Liver (tissue), 9 donors: Measurements from ENCODE around the gene PHF11. TPM values are rescaled to one million over a fixed set of nuclear protein-coding genes. Genes with fewer than 3 reads are reported as not detected.

ENCODE experiments used
- DNase-seq: peaks from one replicate; pipeline ENCODE4 v3.0.0-alpha.2; 2017; ENCODE audit warnings: low spot score
- H3K27ac ChIP-seq, 2 donors: one replicate each; pipeline ENCODE4 v1.7.0; 2013; ENCODE audit warnings: inconsistent platforms in 2 of 2, low read length in 2 of 2, control low read depth in 1 of 2, low read depth in 1 of 2, mild to moderate bottlenecking in 1 of 2
- H3K27me3 ChIP-seq, 4 donors: one replicate each; pipeline versions ENCODE4 v1.6.1 to v1.7.0; 2013; ENCODE audit warnings: low read length in 3 of 4, inconsistent platforms in 1 of 4, mild to moderate bottlenecking in 1 of 4, moderate library complexity in 1 of 4; ENCODE audit not compliant: control insufficient read depth in 4 of 4, insufficient read depth in 4 of 4
- H3K36me3 ChIP-seq, 4 donors: one replicate each; pipeline versions ENCODE4 v1.6.1 to v1.7.0; 2013; ENCODE audit warnings: low read length in 3 of 4, mild to moderate bottlenecking in 3 of 4, low read depth in 1 of 4, moderate library complexity in 1 of 4; ENCODE audit not compliant: control insufficient read depth in 4 of 4, insufficient read depth in 3 of 4
- H3K4me1 ChIP-seq, 4 donors: one replicate each; pipeline versions ENCODE4 v1.6.1 to v1.7.0; 2013; ENCODE audit warnings: low read length in 3 of 4, mild to moderate bottlenecking in 3 of 4, moderate library complexity in 1 of 4; ENCODE audit not compliant: control insufficient read depth in 4 of 4, insufficient read depth in 4 of 4
- H3K4me3 ChIP-seq, 3 donors: one replicate each; pipeline versions ENCODE4 v1.6.1 to v1.7.0; 2013; ENCODE audit warnings: low read length in 3 of 3, control low read depth in 1 of 3, low read depth in 1 of 3, mild to moderate bottlenecking in 1 of 3
- H3K9ac ChIP-seq, 2 donors: one replicate each; pipeline ENCODE4 v1.7.0; 2013; ENCODE audit warnings: low read length in 2 of 2, mild to moderate bottlenecking in 2 of 2, moderate library complexity in 2 of 2, control low read depth in 1 of 2, low read depth in 1 of 2
- H3K9me3 ChIP-seq, 4 donors: one replicate each; pipeline versions ENCODE4 v1.6.1 to v1.7.0; 2013; ENCODE audit warnings: low read length in 3 of 4; ENCODE audit not compliant: control insufficient read depth in 4 of 4
- EGR1 ChIP-seq, 2 donors: IDR thresholded peaks; 2 replicates each; pipeline ENCODE4 v1.6.1; 2016 to 2018; ENCODE audit warnings: antibody characterized with exemption in 2 of 2, low read depth in 2 of 2
- FOXA2 ChIP-seq: IDR thresholded peaks from 2 replicates; pipeline ENCODE4 v1.6.1; 2016; ENCODE audit warnings: antibody characterized with exemption
- GABPA ChIP-seq, 2 donors: IDR thresholded peaks in 1 of 2; conservative IDR thresholded peaks in 1 of 2; 2 replicates each; pipeline ENCODE4 v1.6.1; 2016; ENCODE audit warnings: antibody characterized with exemption in 2 of 2, mild to moderate bottlenecking in 1 of 2, moderate library complexity in 1 of 2
- HNF4A ChIP-seq, 2 donors: conservative IDR thresholded peaks; 2 replicates each; pipeline ENCODE4 v1.6.1; 2016; ENCODE audit warnings: antibody characterized with exemption in 2 of 2, mild to moderate bottlenecking in 2 of 2
- JUND ChIP-seq, 2 donors: IDR thresholded peaks; 2 replicates each; pipeline ENCODE4 v1.6.1; 2016; ENCODE audit warnings: antibody characterized with exemption in 2 of 2
- NR2F2 ChIP-seq: IDR thresholded peaks from 2 replicates; pipeline ENCODE4 v1.6.1; 2016; ENCODE audit warnings: antibody characterized with exemption
- RAD21 ChIP-seq, 2 donors: IDR thresholded peaks; 2 replicates each; pipeline ENCODE4 v1.6.1; 2016; ENCODE audit warnings: antibody characterized with exemption in 2 of 2, mild to moderate bottlenecking in 2 of 2
- RXRA ChIP-seq, 2 donors: IDR thresholded peaks; 2 replicates each; pipeline ENCODE4 v1.6.1; 2017 to 2018; ENCODE audit warnings: antibody characterized with exemption in 2 of 2, mild to moderate bottlenecking in 1 of 2
- SP1 ChIP-seq: IDR thresholded peaks from 2 replicates; pipeline ENCODE4 v1.6.1; 2018; ENCODE audit warnings: antibody characterized with exemption, mild to moderate bottlenecking
- TAF1 ChIP-seq: conservative IDR thresholded peaks from 2 replicates; pipeline ENCODE4 v1.6.1; 2016; ENCODE audit warnings: antibody characterized with exemption, mild to moderate bottlenecking
- YY1 ChIP-seq: IDR thresholded peaks from 2 replicates; pipeline ENCODE4 v1.6.1; 2016; ENCODE audit warnings: antibody characterized with exemption, mild to moderate bottlenecking
- WGBS: extraction: QIAGEN DNeasy Blood & Tissue Kit; methylation state at CpG from one replicate; pipeline ENCODE4 v1.1.7; 2013; 5-methylcytosine and 5-hydroxymethylcytosine counted together
- polyA plus RNA-seq, 2 donors: library from polyadenylated mRNA; stranded (reverse) in 1 of 2; unstranded in 1 of 2; fragments of 200-250 nt in 1 of 2; fragments of >200 nt in 1 of 2; fragmentation: Nextera tagmentation in 1 of 2; extraction: Ambion mirVana in 1 of 2; gene quantifications; one replicate each; pipeline versions ENCODE4 v1.2.1 to v1.2.3, GENCODE V29; 2013 to 2015
- total RNA-seq, 2 donors: library from RNA; depleted of rRNA; stranded (reverse); fragments of >200 nt; gene quantifications; one replicate each; pipeline ENCODE4 v1.2.3, GENCODE V29; 2014
- TF ChIP-seq, protein P1 (sequence below): IDR thresholded peaks from 2 replicates; pipeline ENCODE4 v1.6.1; 2016; ENCODE audit warnings: antibody characterized with exemption
- TF ChIP-seq, protein P2 (sequence below): IDR thresholded peaks from 2 replicates; pipeline ENCODE4 v1.6.1; 2016; ENCODE audit warnings: antibody characterized with exemption
- TF ChIP-seq, protein P3 (sequence below): IDR thresholded peaks from 2 replicates; pipeline ENCODE4 v1.6.1; 2016; ENCODE audit warnings: antibody characterized with exemption, mild to moderate bottlenecking
- donor health status: healthy.
- donor health status: healthy.
- donor health status: healthy.
- donor health status: healthy.
- donor health status: healthy.

PHF11 gene
- total and polyA plus RNA-seq, 4 donors: 8.6 to 16.1 (median 11.5) TPM

DNA sequence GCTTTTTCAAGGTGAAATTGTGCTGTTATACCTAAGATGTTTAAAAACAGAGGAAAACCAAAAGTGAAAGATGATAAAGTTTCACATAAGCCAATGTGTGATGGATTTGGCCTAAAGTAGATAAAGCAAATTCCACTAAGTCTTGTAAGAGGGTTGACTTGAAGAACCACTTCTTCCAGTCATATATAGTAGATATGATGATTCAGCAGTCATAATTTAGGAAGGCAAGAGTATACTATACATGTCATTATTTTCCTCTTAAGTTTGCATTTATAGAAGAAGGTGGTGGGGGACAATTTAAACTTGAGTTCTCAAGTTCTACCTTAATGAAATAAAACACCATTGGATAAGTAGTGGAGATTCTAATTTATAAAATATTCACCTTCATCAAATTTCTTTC is 37.3 kb downstream of the PHF11 start:
- Histone ChIP-seq H3K9me3 (no peaks in the 10 kb centered on the region), H3K9ac (no peak overlapping the region), H3K4me3 (no peak overlapping the region), H3K36me3 (peaks cover 0 to 6% (median 3%) of the 10 kb centered on the region in 4 donors), H3K4me1 (no peaks in the 10 kb centered on the region), H3K27ac (no peak overlapping the region), H3K27me3 (no peaks in the 10 kb centered on the region)
- TF ChIP-seq RXRA (IDR thresholded peaks at IDR 0.05): no peak
- no peak for TF ChIP-seq GABPA (IDR thresholded peaks at IDR 0.05 in 1 of 2, conservative IDR thresholded peaks at IDR 0.05 in 1 of 2)
- no peak for TF ChIP-seq YY1
- no peak for DNase-seq

DNA sequence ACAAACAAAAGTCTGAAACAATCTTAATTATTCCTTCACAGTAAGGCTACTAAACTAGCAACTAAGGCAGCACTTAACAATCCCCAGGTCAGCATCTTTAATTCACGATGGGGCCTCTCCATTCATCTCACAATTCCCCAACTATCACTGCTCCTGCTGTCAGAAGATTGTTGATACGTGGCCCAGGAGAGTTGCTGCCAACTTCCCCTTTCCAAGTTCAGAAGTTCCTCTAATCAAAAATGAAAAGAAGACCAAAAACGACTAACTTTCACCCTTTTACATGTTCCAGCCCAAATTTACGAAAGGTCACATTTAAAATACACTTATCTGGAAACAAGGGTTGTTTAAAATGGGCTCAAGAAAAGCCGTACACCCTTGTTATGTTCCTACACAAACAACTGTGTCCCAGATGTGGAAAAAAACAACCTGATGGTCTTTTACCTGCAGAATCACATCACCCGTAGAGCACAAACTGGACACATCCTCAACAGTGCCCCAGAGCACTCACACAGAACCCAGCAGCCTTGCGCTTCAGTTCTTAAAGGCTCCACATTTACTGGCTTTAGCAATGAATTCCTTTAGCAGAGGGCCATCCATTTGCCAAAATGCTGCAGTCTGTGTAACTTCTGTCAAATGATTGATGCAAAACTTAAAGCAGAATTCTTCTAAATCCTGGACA is 38.0 kb downstream of the PHF11 start:
- peaks cover 0 to 5% (median 1%) of the 10 kb centered on the region in 4 donors for H3K36me3 ChIP-seq
- no peaks in the 10 kb centered on the region for H3K27me3 ChIP-seq
- no peak overlapping the region for H3K9ac ChIP-seq
- H3K4me1 ChIP-seq: no peaks in the 10 kb centered on the region
- WGBS: 76% methylated on average over 7 of the region's 7 CpGs
- no peak overlapping the region for H3K27ac ChIP-seq
- TF ChIP-seq JUND (IDR thresholded peaks at IDR 0.05) (no peak), TAF1 (no peak)
- TF ChIP-seq, protein P1, sequence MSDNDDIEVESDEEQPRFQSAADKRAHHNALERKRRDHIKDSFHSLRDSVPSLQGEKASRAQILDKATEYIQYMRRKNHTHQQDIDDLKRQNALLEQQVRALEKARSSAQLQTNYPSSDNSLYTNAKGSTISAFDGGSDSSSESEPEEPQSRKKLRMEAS: no peak
- H3K4me3 ChIP-seq: no peak overlapping the region
- DNase-seq: no peak
- no peaks in the 10 kb centered on the region for H3K9me3 ChIP-seq

DNA sequence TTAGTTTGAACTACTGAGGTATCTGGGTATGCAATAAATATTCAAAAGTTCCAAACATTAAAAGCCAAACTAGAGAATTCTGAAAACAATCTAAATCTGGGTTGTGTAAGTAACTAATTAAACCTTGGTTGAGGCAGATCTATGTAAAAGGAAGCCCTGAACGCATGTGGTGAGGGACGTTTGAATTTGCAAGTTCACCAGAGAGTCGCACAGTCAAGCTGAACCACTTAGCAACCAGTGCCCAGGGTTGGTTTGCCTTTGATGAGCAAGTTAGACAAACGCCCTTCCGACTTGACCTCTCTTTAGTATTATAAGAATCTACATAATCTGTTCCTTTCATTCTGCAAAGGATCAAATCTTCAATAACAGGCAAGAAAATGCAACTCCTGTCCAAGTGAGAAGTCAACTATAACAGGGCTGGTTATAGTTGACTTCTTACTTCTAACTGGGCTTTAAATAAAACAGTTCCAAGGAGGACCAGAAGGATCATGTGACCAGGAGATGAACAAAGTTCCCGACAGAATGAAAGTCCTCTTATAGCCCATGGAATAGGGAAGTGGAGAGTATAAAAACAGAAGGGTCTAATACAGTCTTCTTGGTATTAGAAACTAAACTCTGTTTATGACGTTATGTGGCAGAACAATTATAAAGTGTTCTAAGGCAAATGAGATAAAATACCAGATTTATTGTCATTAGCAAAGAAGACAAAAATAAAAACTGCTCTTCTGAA is 40.6 kb downstream of the PHF11 start:
- no peak overlapping the region for H3K9ac ChIP-seq
- H3K27ac ChIP-seq: no peak overlapping the region
- H3K9me3 ChIP-seq: no peaks in the 10 kb centered on the region
- no peaks in the 10 kb centered on the region for H3K27me3 ChIP-seq
- DNase-seq: no peak
- TF ChIP-seq, protein P1: no peak
- TF ChIP-seq NR2F2: no peak
- TF ChIP-seq, protein P2, sequence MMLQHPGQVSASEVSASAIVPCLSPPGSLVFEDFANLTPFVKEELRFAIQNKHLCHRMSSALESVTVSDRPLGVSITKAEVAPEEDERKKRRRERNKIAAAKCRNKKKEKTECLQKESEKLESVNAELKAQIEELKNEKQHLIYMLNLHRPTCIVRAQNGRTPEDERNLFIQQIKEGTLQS: no peak
- TF ChIP-seq EGR1 (IDR thresholded peaks at IDR 0.05; ENCODE audit: low read depth in 2 of 2): no peak
- TF ChIP-seq SP1: no peak
- no peak for TF ChIP-seq JUND (IDR thresholded peaks at IDR 0.05)
- TF ChIP-seq YY1: no peak
- no peak for TF ChIP-seq FOXA2
- TF ChIP-seq TAF1: no peak
- TF ChIP-seq RAD21 (IDR thresholded peaks at IDR 0.05): no peak
- no peak for TF ChIP-seq HNF4A (conservative IDR thresholded peaks at IDR 0.05)
- TF ChIP-seq, protein P3, sequence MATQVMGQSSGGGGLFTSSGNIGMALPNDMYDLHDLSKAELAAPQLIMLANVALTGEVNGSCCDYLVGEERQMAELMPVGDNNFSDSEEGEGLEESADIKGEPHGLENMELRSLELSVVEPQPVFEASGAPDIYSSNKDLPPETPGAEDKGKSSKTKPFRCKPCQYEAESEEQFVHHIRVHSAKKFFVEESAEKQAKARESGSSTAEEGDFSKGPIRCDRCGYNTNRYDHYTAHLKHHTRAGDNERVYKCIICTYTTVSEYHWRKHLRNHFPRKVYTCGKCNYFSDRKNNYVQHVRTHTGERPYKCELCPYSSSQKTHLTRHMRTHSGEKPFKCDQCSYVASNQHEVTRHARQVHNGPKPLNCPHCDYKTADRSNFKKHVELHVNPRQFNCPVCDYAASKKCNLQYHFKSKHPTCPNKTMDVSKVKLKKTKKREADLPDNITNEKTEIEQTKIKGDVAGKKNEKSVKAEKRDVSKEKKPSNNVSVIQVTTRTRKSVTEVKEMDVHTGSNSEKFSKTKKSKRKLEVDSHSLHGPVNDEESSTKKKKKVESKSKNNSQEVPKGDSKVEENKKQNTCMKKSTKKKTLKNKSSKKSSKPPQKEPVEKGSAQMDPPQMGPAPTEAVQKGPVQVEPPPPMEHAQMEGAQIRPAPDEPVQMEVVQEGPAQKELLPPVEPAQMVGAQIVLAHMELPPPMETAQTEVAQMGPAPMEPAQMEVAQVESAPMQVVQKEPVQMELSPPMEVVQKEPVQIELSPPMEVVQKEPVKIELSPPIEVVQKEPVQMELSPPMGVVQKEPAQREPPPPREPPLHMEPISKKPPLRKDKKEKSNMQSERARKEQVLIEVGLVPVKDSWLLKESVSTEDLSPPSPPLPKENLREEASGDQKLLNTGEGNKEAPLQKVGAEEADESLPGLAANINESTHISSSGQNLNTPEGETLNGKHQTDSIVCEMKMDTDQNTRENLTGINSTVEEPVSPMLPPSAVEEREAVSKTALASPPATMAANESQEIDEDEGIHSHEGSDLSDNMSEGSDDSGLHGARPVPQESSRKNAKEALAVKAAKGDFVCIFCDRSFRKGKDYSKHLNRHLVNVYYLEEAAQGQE: no peak
- TF ChIP-seq GABPA (IDR thresholded peaks at IDR 0.05 in 1 of 2, conservative IDR thresholded peaks at IDR 0.05 in 1 of 2): no peak
- 72% methylated on average over 7 of the region's 7 CpGs for WGBS
- H3K36me3 ChIP-seq: peaks cover 0 to 11% (median 2%) of the 10 kb centered on the region in 4 donors
- no peaks in the 10 kb centered on the region for H3K4me1 ChIP-seq
- no peak overlapping the region for H3K4me3 ChIP-seq
